ENCODE measurements around the gene MMAA. TPM values are rescaled to one million over a fixed set of nuclear protein-coding genes. Genes with fewer than 3 reads are reported as not detected.
A peak's percentile ranks its signal among the peaks of the same experiment; 100 is the strongest.

MMAA gene
- total RNA-seq, 1 donor from 2014 or later: 11.3 TPM

- ChIA-PET CTCF (no interaction called here), POLR2A (no interaction called here)
- DNase-seq (no peak), ATAC-seq (ENCODE audit: low read depth) (no peak)
- H3K9me3 Mint-ChIP-seq: peaks cover 3% of the 10 kb centered on the region
- H3K36me3 Mint-ChIP-seq (ENCODE audit: low read depth): no peaks in the 10 kb centered on the region
- no peak overlapping the region for H3K4me3 Mint-ChIP-seq
- peaks cover 14% of the 10 kb centered on the region for H3K27me3 Mint-ChIP-seq
- intact Hi-C loops (cut with micrococcal nuclease): no loop called here
- H3K27ac Mint-ChIP-seq: no peak overlapping the region
- no peaks in the 10 kb centered on the region for H3K4me1 Mint-ChIP-seq
- TF ChIP-seq CTCF (IDR thresholded peaks at IDR 0.05): no peak
These were observed 29.1 kb upstream of the MMAA start for GRCh38 chr4:145589916-145590702.

GRCh38 chr4:145602129-145602760, 16.9 kb upstream of the MMAA start:
- POLR2A ChIA-PET: no interaction called here

GRCh38 chr4:145605941-145606340, 13.2 kb upstream of the MMAA start:
- POLR2A ChIA-PET: no interaction called here
- Mint-ChIP-seq H3K4me3 (no peak overlapping the region), H3K9me3 (peaks cover 6% of the 10 kb centered on the region), H3K36me3 (ENCODE audit: low read depth) (peaks cover 2% of the 10 kb centered on the region), H3K27ac (no peak overlapping the region), H3K4me1 (no peaks in the 10 kb centered on the region), H3K27me3 (peaks cover 13% of the 10 kb centered on the region)
- TF ChIP-seq CTCF (IDR thresholded peaks at IDR 0.05): no peak
- intact Hi-C loops (cut with micrococcal nuclease): no loop called here
- no peak for ATAC-seq (ENCODE audit: low read depth)
- CTCF ChIA-PET: no interaction called here
- no peak for DNase-seq

More at GRCh38 chr4:145602129-145602760, 16.9 kb upstream of the MMAA start:
- DNase-seq (no peak), ATAC-seq (ENCODE audit: low read depth) (no peak)
- Mint-ChIP-seq H3K4me3 (no peak overlapping the region), H3K36me3 (ENCODE audit: low read depth) (peaks cover 2% of the 10 kb centered on the region), H3K4me1 (no peaks in the 10 kb centered on the region), H3K27me3 (peaks cover 16% of the 10 kb centered on the region), H3K27ac (no peak overlapping the region), H3K9me3 (peaks cover 6% of the 10 kb centered on the region)
- CTCF ChIA-PET: no interaction called here
- intact Hi-C loops (cut with micrococcal nuclease): no loop called here
- no peak for TF ChIP-seq CTCF (IDR thresholded peaks at IDR 0.05)

- ChIA-PET POLR2A (interaction anchor here (0.7 kb wide), 1 partner anchor 10 kb away, joined by 4 read pairs; the partner anchor contains the start of gene MMAA), CTCF (interaction anchor here (0.6 to 1.1 kb wide), 4 partner anchors 17 to 455 kb away, joined by 3 to 6 read pairs (median 4); no protein-coding TSS in a partner anchor)
- intact Hi-C loops (cut with micrococcal nuclease): loop anchor here (1.0 to 10.0 kb wide), 4 partner anchors 53 to 1435 kb away; no protein-coding TSS in a partner anchor
- Mint-ChIP-seq H3K27me3 (peaks cover 8% of the 10 kb centered on the region), H3K4me1 (no peaks in the 10 kb centered on the region), H3K36me3 (ENCODE audit: low read depth) (peaks cover 2% of the 10 kb centered on the region), H3K4me3 (no peak overlapping the region), H3K9me3 (peaks cover 6% of the 10 kb centered on the region), H3K27ac (no peak overlapping the region)
- DNase-seq (no peak), ATAC-seq (ENCODE audit: low read depth) (peak; percentile 65)
- no peak for TF ChIP-seq CTCF (IDR thresholded peaks at IDR 0.05)
These were observed 9.4 kb upstream of the MMAA start for GRCh38 chr4:145609481-145610427.

Data from activated B cell treated with CpG ODN at 0.5 μM for 24 hours (primary cell).